Natural killer cell (primary cell): ENCODE measurements around the gene OCRL. TPM values are rescaled to one million over a fixed set of nuclear protein-coding genes. Genes with fewer than 3 reads are reported as not detected.

Source experiments
- ATAC-seq, 3 donors: fragments of 150-1000 bp in 2 of 3; fragments of 200-7000 bp in 1 of 3; cut with Tn5 transposase; 1 replicate in 1 of 3; 2 replicates in 2 of 3; pipeline ENCODE4 v1.10.0; 2021; ENCODE audit warnings: mild to moderate bottlenecking in 2 of 3, moderate library complexity in 2 of 3
- DNase-seq, 2 donors: peaks; one replicate each; pipeline versions ENCODE4 v3.0.0 to v3.0.0-alpha.2; 2013 to 2021; ENCODE audit warnings: mixed read lengths in 1 of 2
- H3K27ac ChIP-seq: one replicate; pipeline ENCODE4 v1.5.1; 2013; ENCODE audit warnings: mild to moderate bottlenecking, low read length
- H3K27me3 ChIP-seq: one replicate; pipeline ENCODE4 v1.6.1; 2013; ENCODE audit warnings: low read length; ENCODE audit not compliant: control insufficient read depth, insufficient read depth
- H3K36me3 ChIP-seq: one replicate; pipeline ENCODE4 v1.6.1; 2013; ENCODE audit warnings: low read length; ENCODE audit not compliant: control insufficient read depth, insufficient read depth
- H3K4me1 ChIP-seq: one replicate; pipeline ENCODE4 v1.6.1; 2013; ENCODE audit warnings: low read length; ENCODE audit not compliant: control insufficient read depth, insufficient read depth
- H3K4me3 ChIP-seq: one replicate; pipeline ENCODE4 v1.5.1; 2013; ENCODE audit warnings: low read length
- H3K9me3 ChIP-seq: one replicate; pipeline ENCODE4 v1.6.1; 2013; ENCODE audit warnings: low read length; ENCODE audit not compliant: control insufficient read depth, insufficient read depth
- H3K27ac Mint-ChIP-seq, 2 donors: one replicate each; pipeline ENCODE4 v1.8.0; 2022; ENCODE audit warnings: mild to moderate bottlenecking in 2 of 2, mixed read lengths in 2 of 2, moderate library complexity in 1 of 2
- H3K27me3 Mint-ChIP-seq, 2 donors: one replicate each; pipeline ENCODE4 v1.8.0; 2022; ENCODE audit warnings: low read depth in 2 of 2, mixed read lengths in 2 of 2
- H3K36me3 Mint-ChIP-seq: one replicate; pipeline ENCODE4 v1.8.0; 2022; ENCODE audit warnings: mixed read lengths
- H3K4me1 Mint-ChIP-seq, 2 donors: one replicate each; pipeline ENCODE4 v1.8.0; 2022; ENCODE audit warnings: mixed read lengths in 2 of 2
- H3K4me3 Mint-ChIP-seq: one replicate; pipeline ENCODE4 v1.8.0; 2022; ENCODE audit warnings: mild to moderate bottlenecking, moderate library complexity, mixed read lengths
- H3K9me3 Mint-ChIP-seq, 2 donors: one replicate each; pipeline ENCODE4 v1.8.0; 2022; ENCODE audit warnings: mixed read lengths in 2 of 2
- CTCF ChIP-seq: fragments of 200-600 bp; IDR thresholded peaks from one replicate; pipeline ENCODE4 v1.8.0; 2022; ENCODE audit warnings: antibody characterized with exemption
- WGBS: methylation state at CpG from one replicate; pipeline ENCODE4 v1.1.7; 2013; ENCODE audit warnings: missing lambda C conversion rate; ENCODE audit not compliant: insufficient coverage; 5-methylcytosine and 5-hydroxymethylcytosine counted together
- intact Hi-C: fragments of 100-400 bp; cut with micrococcal nuclease; formaldehyde crosslinking; loops from one replicate; pipeline ENCODE4 v1.14.2; 2022
- total RNA-seq, 4 donors: library from RNA; stranded (reverse); fragments of 120-200 nt in 1 of 4; gene quantifications; one replicate each; pipeline versions ENCODE4 v1.2.3 to v1.2.4, GENCODE V29; 2013 to 2022

OCRL gene
- total RNA-seq, 3 donors from 2014 or later (not counting 1 experiment from before 2014, with no cell fraction given), result 1.0 to 2.2 (median 1.8) TPM

GRCh38 chrX:129641469-129641868, 101.4 kb downstream of the OCRL start:
- no peaks in the 10 kb centered on the region for H3K36me3 Mint-ChIP-seq
- H3K9me3 Mint-ChIP-seq, result no peaks in the 10 kb centered on the region
- Histone ChIP-seq H3K4me3 (no peak overlapping the region), H3K36me3 (no peaks in the 10 kb centered on the region), H3K27ac (no peak overlapping the region), H3K27me3 (no peaks in the 10 kb centered on the region), H3K4me1 (peaks cover 9% of the 10 kb centered on the region), H3K9me3 (no peaks in the 10 kb centered on the region)
- H3K4me3 Mint-ChIP-seq, result no peak overlapping the region
- no peak for TF ChIP-seq CTCF
- no peak overlapping the region for H3K27ac Mint-ChIP-seq
- peaks cover 0 to 6% of the 10 kb centered on the region in 2 donors for H3K4me1 Mint-ChIP-seq
- ATAC-seq, result no peak
- no peak for DNase-seq
- 82% methylated on average over 3 of the region's 3 CpGs for WGBS
- intact Hi-C loops, result no loop called here
- no peaks in the 10 kb centered on the region for H3K27me3 Mint-ChIP-seq

GRCh38 chrX:129641941-129642340, 101.9 kb downstream of the OCRL start:
- DNase-seq, result no peak
- H3K9me3 ChIP-seq, result no peaks in the 10 kb centered on the region
- peaks cover 0 to 6% of the 10 kb centered on the region in 2 donors for H3K4me1 Mint-ChIP-seq
- H3K27ac ChIP-seq, result no peak overlapping the region
- 19% methylated on average over 3 of the region's 3 CpGs for WGBS
- H3K27me3 Mint-ChIP-seq, result no peaks in the 10 kb centered on the region
- H3K4me1 ChIP-seq, result peaks cover 9% of the 10 kb centered on the region
- no peak overlapping the region for H3K4me3 Mint-ChIP-seq
- intact Hi-C loops, result no loop called here
- H3K36me3 Mint-ChIP-seq, result no peaks in the 10 kb centered on the region
- no peak overlapping the region for H3K27ac Mint-ChIP-seq
- H3K27me3 ChIP-seq, result no peaks in the 10 kb centered on the region
- no peak for TF ChIP-seq CTCF
- no peak overlapping the region for H3K4me3 ChIP-seq
- no peaks in the 10 kb centered on the region for H3K9me3 Mint-ChIP-seq
- no peak for ATAC-seq
- no peaks in the 10 kb centered on the region for H3K36me3 ChIP-seq

Other genes starting within 250 kb of the OCRL start
- gene SMARCA1, start 16.8 kb upstream of the OCRL start, total RNA-seq, result under 1 TPM in 1 of 3 donors, not detected in 2; 0.18 TPM
- gene APLN, start 114.7 kb downstream of the OCRL start, total RNA-seq, result under 1 TPM in 1 of 3 donors, not detected in 2; 0.07 TPM
- gene XPNPEP2, start 198.7 kb downstream of the OCRL start, total RNA-seq, result 1 to 10 TPM in 2 of 3 donors, under 1 TPM in 1; 0.96 to 2.6 (median 1.6) TPM
- 100 to 1,000 TPM; 356 to 403 (median 392) TPM for gene SASH3, start 239.7 kb downstream of the OCRL start, total RNA-seq